Suprapubic skin (tissue), 4 donors: ENCODE data around the gene TECPR2.

Experiments
- EP300 ChIP-seq: sonication (generic); formaldehyde crosslinking; IDR thresholded peaks from one replicate; pipeline ENCODE4 v1.6.1; 2017; ENCODE audit warnings: antibody characterized with exemption
- POLR2A ChIP-seq, 2 donors: fragments of 450-650 bp; IDR thresholded peaks; one replicate each; pipeline ENCODE4 v1.6.1; 2017; ENCODE audit warnings: antibody characterized with exemption in 2 of 2, mild to moderate bottlenecking in 2 of 2, moderate library complexity in 2 of 2
- POLR2AphosphoS5 ChIP-seq, 3 donors: sonication (generic); formaldehyde crosslinking; IDR thresholded peaks; one replicate each; pipeline ENCODE4 v1.6.1; 2017; ENCODE audit warnings: antibody characterized with exemption in 3 of 3
- TF ChIP-seq, protein P1 (sequence below), 2 donors: fragments of 200-600 bp in 1 of 2; fragments of 450-650 bp in 1 of 2; sonication (generic) in 1 of 2; IDR thresholded peaks; one replicate each; pipeline ENCODE4 v1.5.1; 2016 to 2019; ENCODE audit warnings: antibody characterized with exemption in 2 of 2, mild to moderate bottlenecking in 1 of 2, moderate library complexity in 1 of 2

DNA sequence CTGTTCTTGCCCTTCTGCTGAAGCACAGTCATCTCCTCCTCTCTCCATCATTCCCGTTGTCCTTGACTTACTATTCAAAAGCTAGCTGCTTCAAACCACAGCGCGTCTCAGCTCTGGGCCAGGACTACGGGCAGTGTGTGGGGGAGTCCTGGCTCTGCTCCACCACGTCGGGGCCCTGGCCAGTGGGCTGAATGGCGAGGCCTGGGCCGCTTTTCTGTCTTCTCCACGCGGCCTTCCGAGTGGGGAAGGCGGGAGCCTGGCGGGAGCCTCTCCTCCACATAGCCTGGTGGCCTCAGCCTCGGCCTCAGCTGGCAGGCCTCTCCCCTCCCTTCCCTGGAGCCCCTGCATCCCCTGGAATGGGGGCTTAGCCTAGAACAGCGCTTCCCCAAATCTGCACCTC lies 130.4 kb downstream of the TECPR2 start:
- TF ChIP-seq, protein P1, sequence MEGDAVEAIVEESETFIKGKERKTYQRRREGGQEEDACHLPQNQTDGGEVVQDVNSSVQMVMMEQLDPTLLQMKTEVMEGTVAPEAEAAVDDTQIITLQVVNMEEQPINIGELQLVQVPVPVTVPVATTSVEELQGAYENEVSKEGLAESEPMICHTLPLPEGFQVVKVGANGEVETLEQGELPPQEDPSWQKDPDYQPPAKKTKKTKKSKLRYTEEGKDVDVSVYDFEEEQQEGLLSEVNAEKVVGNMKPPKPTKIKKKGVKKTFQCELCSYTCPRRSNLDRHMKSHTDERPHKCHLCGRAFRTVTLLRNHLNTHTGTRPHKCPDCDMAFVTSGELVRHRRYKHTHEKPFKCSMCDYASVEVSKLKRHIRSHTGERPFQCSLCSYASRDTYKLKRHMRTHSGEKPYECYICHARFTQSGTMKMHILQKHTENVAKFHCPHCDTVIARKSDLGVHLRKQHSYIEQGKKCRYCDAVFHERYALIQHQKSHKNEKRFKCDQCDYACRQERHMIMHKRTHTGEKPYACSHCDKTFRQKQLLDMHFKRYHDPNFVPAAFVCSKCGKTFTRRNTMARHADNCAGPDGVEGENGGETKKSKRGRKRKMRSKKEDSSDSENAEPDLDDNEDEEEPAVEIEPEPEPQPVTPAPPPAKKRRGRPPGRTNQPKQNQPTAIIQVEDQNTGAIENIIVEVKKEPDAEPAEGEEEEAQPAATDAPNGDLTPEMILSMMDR (IDR thresholded peaks at IDR 0.05), result no peak
- TF ChIP-seq POLR2A (IDR thresholded peaks at IDR 0.05) (no peak), POLR2AphosphoS5 (IDR thresholded peaks at IDR 0.05) (no peak), EP300 (no peak)
